ENCODE measurements around the gene FUT3. TPM values are rescaled to one million over a fixed set of nuclear protein-coding genes. Genes with fewer than 3 reads are reported as not detected.

FUT3 gene
- total RNA-seq, 1 experiment from 2014 or later = not detected

DNA sequence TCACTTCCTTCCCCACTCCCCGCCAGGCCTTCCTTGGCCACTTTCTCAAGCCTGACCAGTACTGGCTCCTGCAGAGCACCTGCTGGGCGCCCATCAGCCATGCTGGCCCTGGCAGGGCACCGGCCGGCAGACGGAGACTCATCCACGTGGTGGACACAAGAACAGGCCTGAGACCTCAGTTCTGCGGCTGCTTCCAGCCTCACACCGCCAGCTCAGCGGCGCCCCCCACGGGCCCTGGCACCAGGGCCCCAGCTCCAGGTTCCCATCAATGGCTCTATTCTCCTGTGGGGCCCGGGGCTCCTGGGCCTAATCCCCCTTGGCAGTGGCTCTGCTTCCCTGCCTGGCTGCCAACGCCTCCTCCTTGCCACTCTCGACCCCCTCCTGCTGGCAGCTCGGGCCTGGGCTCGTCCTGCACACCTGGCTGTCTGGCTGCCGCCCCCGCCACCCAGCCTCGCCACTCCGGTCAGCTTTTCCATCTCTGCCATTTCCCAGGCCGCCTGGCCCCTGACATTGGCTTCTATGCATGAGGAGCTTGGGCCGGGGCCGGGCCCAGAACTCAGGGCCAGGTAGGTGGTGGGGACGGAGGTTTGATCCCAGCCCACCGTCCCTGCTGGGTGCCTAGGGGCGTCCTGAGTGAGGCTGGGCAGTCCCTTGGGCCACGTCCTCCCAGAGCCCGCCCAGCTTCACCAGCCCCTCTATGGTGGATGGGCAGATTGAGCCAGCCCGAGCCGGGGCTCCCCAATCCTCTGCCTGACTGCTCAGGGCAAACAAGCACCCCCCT is 46.1 kb upstream of the FUT3 start:
- Mint-ChIP-seq H3K27ac (no peak overlapping the region), H3K4me3 (no peak overlapping the region), H3K4me1 (peaks cover under 1% of the 10 kb centered on the region in 2 experiments; a peak in 3 of 4 replicates), H3K27me3 (ENCODE audit: low read depth) (no peaks in the 10 kb centered on the region), H3K36me3 (ENCODE audit: insufficient read depth in 1 of 3, low read depth in 3 of 3) (peaks cover 15 to 24% (median 18%) of the 10 kb centered on the region in 3 experiments), H3K9me3 (no peaks in the 10 kb centered on the region)
- Histone ChIP-seq H3K56ac (ENCODE audit: insufficient read length, low read depth, low read length) (no peak overlapping the region), H4K91ac (ENCODE audit: insufficient read length, low read depth, low read length) (no peak overlapping the region), H3K27me3 (ENCODE audit: insufficient read depth, low read length) (no peaks in the 10 kb centered on the region), H3K79me2 (ENCODE audit: insufficient read depth, low read length) (peaks cover 10% of the 10 kb centered on the region; the same call in 1 of the 2 replicates), H3K9ac (ENCODE audit: extremely low read depth, insufficient read length, low read length) (no peak overlapping the region), H3K27ac (ENCODE audit: insufficient read length, low read depth, low read length) (no peak overlapping the region), H3K9me3 (ENCODE audit: control insufficient read depth, low read depth, low read length) (no peaks in the 10 kb centered on the region), H3K79me1 (ENCODE audit: insufficient read depth, low read depth, low read length, poor library complexity, severe bottlenecking) (peaks cover 1% of the 10 kb centered on the region), H2BK20ac (ENCODE audit: low read depth, low read length, poor library complexity, severe bottlenecking) (no peak overlapping the region), H3K4ac (ENCODE audit: low read depth, low read length) (no peak overlapping the region), H2AK5ac (ENCODE audit: insufficient read length, low read length) (no peak overlapping the region), H3K4me1 (ENCODE audit: insufficient read depth, low read length) (no peaks in the 10 kb centered on the region; the same call in 1 of the 2 replicates), H3K23me2 (ENCODE audit: insufficient read length, low read depth, low read length, poor library complexity, severe bottlenecking) (no peaks in the 10 kb centered on the region), H3K23ac (ENCODE audit: insufficient read length, low read depth, low read length) (no peak overlapping the region), H4K20me1 (ENCODE audit: control insufficient read depth, insufficient read depth, insufficient read length) (no peaks in the 10 kb centered on the region), H2BK120ac (ENCODE audit: low read depth, low read length, poor library complexity, severe bottlenecking) (no peak overlapping the region), H3K14ac (ENCODE audit: insufficient read depth, low read length) (no peak overlapping the region), H2BK12ac (ENCODE audit: insufficient read length, low read depth, low read length) (no peak overlapping the region), H2AFZ (ENCODE audit: low read length) (no peak overlapping the region), H3T11ph (ENCODE audit: low read length) (no peak overlapping the region), H4K5ac (ENCODE audit: insufficient read length, low read depth, low read length) (no peak overlapping the region), H4K8ac (replicated peaks; ENCODE audit: insufficient read length, low read depth, low read length) (no peak overlapping the region), H3K4me2 (ENCODE audit: insufficient read depth, insufficient read length, low read length) (no peak overlapping the region), H2BK15ac (ENCODE audit: low read depth, low read length) (no peak overlapping the region), H3K18ac (ENCODE audit: insufficient read length, low read depth, low read length) (no peak overlapping the region), H2BK5ac (ENCODE audit: insufficient read length, low read length) (no peak overlapping the region)
- no CpG with 5 or more reads among the region's 30 CpGs for WGBS (ENCODE audit: extremely low coverage, insufficient read length, low lambda C conversion rate)
- TF ChIP-seq, protein P1, sequence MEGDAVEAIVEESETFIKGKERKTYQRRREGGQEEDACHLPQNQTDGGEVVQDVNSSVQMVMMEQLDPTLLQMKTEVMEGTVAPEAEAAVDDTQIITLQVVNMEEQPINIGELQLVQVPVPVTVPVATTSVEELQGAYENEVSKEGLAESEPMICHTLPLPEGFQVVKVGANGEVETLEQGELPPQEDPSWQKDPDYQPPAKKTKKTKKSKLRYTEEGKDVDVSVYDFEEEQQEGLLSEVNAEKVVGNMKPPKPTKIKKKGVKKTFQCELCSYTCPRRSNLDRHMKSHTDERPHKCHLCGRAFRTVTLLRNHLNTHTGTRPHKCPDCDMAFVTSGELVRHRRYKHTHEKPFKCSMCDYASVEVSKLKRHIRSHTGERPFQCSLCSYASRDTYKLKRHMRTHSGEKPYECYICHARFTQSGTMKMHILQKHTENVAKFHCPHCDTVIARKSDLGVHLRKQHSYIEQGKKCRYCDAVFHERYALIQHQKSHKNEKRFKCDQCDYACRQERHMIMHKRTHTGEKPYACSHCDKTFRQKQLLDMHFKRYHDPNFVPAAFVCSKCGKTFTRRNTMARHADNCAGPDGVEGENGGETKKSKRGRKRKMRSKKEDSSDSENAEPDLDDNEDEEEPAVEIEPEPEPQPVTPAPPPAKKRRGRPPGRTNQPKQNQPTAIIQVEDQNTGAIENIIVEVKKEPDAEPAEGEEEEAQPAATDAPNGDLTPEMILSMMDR (conservative IDR thresholded peaks at IDR 0.05) = peak; percentile 58
- no peak for DNase-seq

Data from H9 (cell line).